Measurements from ENCODE around the gene FADS3.

DNA sequence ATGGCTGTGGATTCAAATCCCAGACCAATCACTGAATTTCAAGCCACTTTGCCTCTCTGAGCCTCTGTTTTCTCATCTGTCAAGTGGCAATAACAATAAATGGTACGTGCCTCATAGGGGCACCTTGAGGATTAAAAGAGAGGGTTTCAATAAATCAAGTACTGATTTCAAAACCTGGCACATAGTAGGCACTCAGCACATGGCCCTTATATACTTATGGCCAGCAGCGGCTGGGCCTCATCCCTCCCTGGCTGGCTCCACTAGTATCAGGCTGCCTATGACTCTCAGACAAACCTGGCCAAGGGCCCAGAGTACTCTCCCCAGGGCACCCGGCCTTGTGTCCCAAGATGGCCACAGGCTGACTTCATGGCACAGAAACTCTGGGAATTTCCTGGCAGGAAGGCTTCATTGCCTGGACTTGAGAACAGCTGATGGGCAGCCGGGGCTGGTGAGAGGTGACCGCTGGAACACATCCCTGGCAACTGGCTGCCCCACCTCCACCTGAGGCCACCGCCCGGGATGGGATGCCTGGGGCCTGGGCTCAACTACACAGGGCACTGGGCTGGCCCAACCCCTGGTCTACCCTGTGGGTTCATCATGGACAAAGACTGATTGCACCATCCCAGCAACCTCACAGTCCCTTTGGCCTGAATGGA, 3.4 kb downstream of the FADS3 start:
- TF ChIP-seq, protein P1, sequence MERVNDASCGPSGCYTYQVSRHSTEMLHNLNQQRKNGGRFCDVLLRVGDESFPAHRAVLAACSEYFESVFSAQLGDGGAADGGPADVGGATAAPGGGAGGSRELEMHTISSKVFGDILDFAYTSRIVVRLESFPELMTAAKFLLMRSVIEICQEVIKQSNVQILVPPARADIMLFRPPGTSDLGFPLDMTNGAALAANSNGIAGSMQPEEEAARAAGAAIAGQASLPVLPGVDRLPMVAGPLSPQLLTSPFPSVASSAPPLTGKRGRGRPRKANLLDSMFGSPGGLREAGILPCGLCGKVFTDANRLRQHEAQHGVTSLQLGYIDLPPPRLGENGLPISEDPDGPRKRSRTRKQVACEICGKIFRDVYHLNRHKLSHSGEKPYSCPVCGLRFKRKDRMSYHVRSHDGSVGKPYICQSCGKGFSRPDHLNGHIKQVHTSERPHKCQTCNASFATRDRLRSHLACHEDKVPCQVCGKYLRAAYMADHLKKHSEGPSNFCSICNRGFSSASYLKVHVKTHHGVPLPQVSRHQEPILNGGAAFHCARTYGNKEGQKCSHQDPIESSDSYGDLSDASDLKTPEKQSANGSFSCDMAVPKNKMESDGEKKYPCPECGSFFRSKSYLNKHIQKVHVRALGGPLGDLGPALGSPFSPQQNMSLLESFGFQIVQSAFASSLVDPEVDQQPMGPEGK (CRISPR knock-in tag; IDR thresholded peaks at IDR 0.05; ENCODE audit: borderline replicate concordance): no peak
- no peak for TF ChIP-seq TOX (CRISPR knock-in tag; IDR thresholded peaks at IDR 0.05; ENCODE audit: borderline replicate concordance)
- no peak for TF ChIP-seq ZNF8 (CRISPR knock-in tag; IDR thresholded peaks at IDR 0.05)
- TF ChIP-seq ZFP30 (CRISPR knock-in tag; IDR thresholded peaks at IDR 0.05): no peak
- TF ChIP-seq SNAI2 (CRISPR knock-in tag; IDR thresholded peaks at IDR 0.05): no peak
- TF ChIP-seq ARNTL (CRISPR knock-in tag; IDR thresholded peaks at IDR 0.05; ENCODE audit: borderline replicate concordance, low read depth): no peak
- no peak for TF ChIP-seq OSR1 (CRISPR knock-in tag; IDR thresholded peaks at IDR 0.05)
